Central memory CD8-positive, alpha-beta T cell (primary cell): Measurements from ENCODE around the gene SGK1.
A peak's percentile ranks its signal among the peaks of the same experiment; 100 is the strongest.
"Not testable (repeated sequence)": the region's sequence is repeated elsewhere in the genome, so short reads cannot be mapped to it uniquely, and the experiment has no call there.

Experiments used
- ATAC-seq: fragments of 150-1000 bp; cut with Tn5 transposase; replicated peaks from 2 replicates; pipeline ENCODE4 v1.10.0; 2022; ENCODE audit warnings: mild to moderate bottlenecking, moderate FRiP score, moderate number of reproducible peaks; ENCODE audit not compliant: poor library complexity, severe bottlenecking; ENCODE audit errors: extremely low read depth
- DNase-seq, 2 donors: peaks; one replicate each; pipeline ENCODE4 v3.0.0; 2021; ENCODE audit warnings: low spot score in 2 of 2
- H3K27ac Mint-ChIP-seq: one replicate; pipeline ENCODE4 v1.8.0; 2022; ENCODE audit warnings: low read depth, mild to moderate bottlenecking, moderate library complexity, mixed read lengths
- H3K27me3 Mint-ChIP-seq: one replicate; pipeline ENCODE4 v1.8.0; 2022; ENCODE audit warnings: mixed read lengths
- H3K36me3 Mint-ChIP-seq: one replicate; pipeline ENCODE4 v1.8.0; 2022; ENCODE audit warnings: mild to moderate bottlenecking, moderate library complexity, mixed read lengths; ENCODE audit not compliant: insufficient read depth
- H3K4me1 Mint-ChIP-seq: one replicate; pipeline ENCODE4 v1.8.0; 2022; ENCODE audit warnings: mixed read lengths
- H3K4me3 Mint-ChIP-seq: one replicate; pipeline ENCODE4 v1.8.0; 2022; ENCODE audit warnings: mild to moderate bottlenecking, moderate library complexity, mixed read lengths
- H3K9me3 Mint-ChIP-seq: one replicate; pipeline ENCODE4 v1.8.0; 2022; ENCODE audit warnings: mixed read lengths

The SGK1 gene

GRCh38 chr6:134255280-134255679 lies 62.6 kb downstream of the SGK1 start:
- not testable (repeated sequence) for H3K36me3 Mint-ChIP-seq, DNase-seq, H3K9me3 Mint-ChIP-seq, H3K27ac Mint-ChIP-seq, H3K4me3 Mint-ChIP-seq, H3K4me1 Mint-ChIP-seq, ATAC-seq, H3K27me3 Mint-ChIP-seq

- H3K4me1 Mint-ChIP-seq, result peaks cover 12% of the 10 kb centered on the region
- ATAC-seq (no peak), DNase-seq (no peak)
- no peaks in the 10 kb centered on the region for H3K36me3 Mint-ChIP-seq
- no peaks in the 10 kb centered on the region for H3K27me3 Mint-ChIP-seq
- H3K9me3 Mint-ChIP-seq, result no peaks in the 10 kb centered on the region
- no peak overlapping the region for H3K4me3 Mint-ChIP-seq
- no peak overlapping the region for H3K27ac Mint-ChIP-seq
Measured at GRCh38 chr6:134254118-134254517, 63.8 kb downstream of the SGK1 start.

- DNase-seq (no peak), ATAC-seq (no peak)
- no peak overlapping the region for H3K4me3 Mint-ChIP-seq
- H3K27me3 Mint-ChIP-seq, result no peaks in the 10 kb centered on the region
- peaks cover 16% of the 10 kb centered on the region for H3K4me1 Mint-ChIP-seq
- no peaks in the 10 kb centered on the region for H3K36me3 Mint-ChIP-seq
- H3K9me3 Mint-ChIP-seq, result no peaks in the 10 kb centered on the region
- no peak overlapping the region for H3K27ac Mint-ChIP-seq
Measured at GRCh38 chr6:134253681-134254080, 64.2 kb downstream of the SGK1 start.

- DNase-seq, result no peak
- no peak for ATAC-seq
- no peak overlapping the region for H3K27ac Mint-ChIP-seq
- peaks cover 7% of the 10 kb centered on the region for H3K36me3 Mint-ChIP-seq
- peaks cover 27% of the 10 kb centered on the region for H3K4me1 Mint-ChIP-seq
- H3K27me3 Mint-ChIP-seq, result no peaks in the 10 kb centered on the region
- H3K4me3 Mint-ChIP-seq, result no peak overlapping the region
- no peaks in the 10 kb centered on the region for H3K9me3 Mint-ChIP-seq
Measured at GRCh38 chr6:134251320-134251719, 66.6 kb downstream of the SGK1 start.

- Mint-ChIP-seq H3K4me1 (peaks cover 30% of the 10 kb centered on the region), H3K36me3 (peaks cover 7% of the 10 kb centered on the region), H3K9me3 (no peaks in the 10 kb centered on the region), H3K4me3 (no peak overlapping the region), H3K27me3 (no peaks in the 10 kb centered on the region), H3K27ac (no peak overlapping the region)
- no peak for DNase-seq
- no peak for ATAC-seq
Measured at GRCh38 chr6:134250776-134251175, 67.1 kb downstream of the SGK1 start.

DNA sequence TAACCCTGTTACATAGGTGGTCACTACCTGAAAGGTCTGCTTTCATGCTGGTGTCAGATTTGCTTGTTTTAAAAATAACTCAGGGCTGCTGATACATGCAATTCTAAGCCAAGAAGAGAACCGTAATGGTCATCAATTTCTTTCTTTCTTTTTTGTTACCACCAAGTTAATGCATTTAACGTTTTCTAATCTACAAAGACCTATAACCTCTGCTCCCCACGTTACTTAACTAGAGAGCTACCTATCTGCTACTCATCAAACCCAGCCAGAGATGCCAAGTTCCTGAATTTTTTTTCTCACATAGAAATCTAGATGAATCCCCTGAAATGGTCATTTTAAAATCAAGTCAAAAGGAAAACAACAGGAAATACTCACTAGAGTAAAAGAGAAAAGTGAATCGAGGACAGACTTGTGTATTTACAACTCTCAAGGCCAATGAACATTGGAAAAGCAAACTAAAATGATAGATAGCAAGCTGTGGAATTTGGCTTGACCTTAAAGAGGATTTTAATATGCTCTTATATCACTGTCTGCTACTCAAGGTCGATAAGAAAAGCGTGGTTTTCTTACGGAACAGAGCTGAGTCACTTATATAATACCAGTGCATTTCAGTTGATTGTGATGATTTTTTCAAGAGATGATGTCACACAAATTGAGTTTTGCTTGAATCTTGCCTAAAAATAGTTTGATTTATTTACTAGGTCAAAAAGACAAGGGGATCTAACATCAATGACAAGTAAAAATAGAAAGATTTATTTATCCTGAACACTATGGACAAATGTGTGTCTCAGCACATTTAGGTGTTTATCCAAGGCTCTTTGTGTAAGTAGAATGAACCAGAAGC lies 67.9 kb downstream of the SGK1 start:
- Mint-ChIP-seq H3K4me1 (peaks cover 38% of the 10 kb centered on the region), H3K27ac (peak overlapping the region; percentile 73)

DNA sequence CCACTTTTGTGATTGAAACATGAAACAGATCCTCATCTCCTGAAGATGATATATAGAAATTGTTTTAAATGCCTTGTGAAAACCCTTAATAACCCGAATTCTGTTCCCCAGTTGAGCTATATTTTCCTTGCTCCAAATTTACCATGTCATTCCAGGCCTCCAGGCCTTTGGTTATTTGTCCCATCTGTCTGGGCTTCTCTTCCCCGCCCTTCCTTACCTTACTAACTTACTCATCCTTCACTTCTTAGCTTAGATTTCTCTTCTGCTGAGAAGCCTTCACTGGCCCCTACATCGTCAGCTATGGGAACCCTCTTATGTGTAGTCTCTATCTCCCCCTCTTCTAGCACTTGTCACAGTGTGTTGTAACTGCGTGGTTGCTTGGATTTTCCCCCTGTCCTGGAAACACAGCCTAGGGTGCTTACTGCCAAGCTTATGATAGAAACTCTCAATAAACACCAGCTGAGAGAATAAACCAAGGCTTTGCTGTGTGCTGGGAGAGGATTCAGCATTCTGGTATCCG lies 68.6 kb downstream of the SGK1 start:
- peaks cover 7% of the 10 kb centered on the region for H3K36me3 Mint-ChIP-seq
- H3K27ac Mint-ChIP-seq, result peak overlapping the region; percentile 73
- ATAC-seq, result no peak
- H3K4me3 Mint-ChIP-seq, result peak overlapping the region; percentile 52
- no peaks in the 10 kb centered on the region for H3K27me3 Mint-ChIP-seq
- no peaks in the 10 kb centered on the region for H3K9me3 Mint-ChIP-seq
- peaks cover 40% of the 10 kb centered on the region for H3K4me1 Mint-ChIP-seq
- no peak for DNase-seq

More for the DNA sequence above, 67.9 kb downstream of the SGK1 start:
- ATAC-seq, result no peak
- no peak for DNase-seq
- H3K9me3 Mint-ChIP-seq, result no peaks in the 10 kb centered on the region
- H3K36me3 Mint-ChIP-seq, result peaks cover 7% of the 10 kb centered on the region
- H3K27me3 Mint-ChIP-seq, result no peaks in the 10 kb centered on the region
- H3K4me3 Mint-ChIP-seq, result peak overlapping the region; percentile 52

- peak overlapping the region; percentile 56 for H3K4me3 Mint-ChIP-seq
- H3K9me3 Mint-ChIP-seq, result no peaks in the 10 kb centered on the region
Measured at GRCh38 chr6:134247844-134248580, 69.9 kb downstream of the SGK1 start.

DNA sequence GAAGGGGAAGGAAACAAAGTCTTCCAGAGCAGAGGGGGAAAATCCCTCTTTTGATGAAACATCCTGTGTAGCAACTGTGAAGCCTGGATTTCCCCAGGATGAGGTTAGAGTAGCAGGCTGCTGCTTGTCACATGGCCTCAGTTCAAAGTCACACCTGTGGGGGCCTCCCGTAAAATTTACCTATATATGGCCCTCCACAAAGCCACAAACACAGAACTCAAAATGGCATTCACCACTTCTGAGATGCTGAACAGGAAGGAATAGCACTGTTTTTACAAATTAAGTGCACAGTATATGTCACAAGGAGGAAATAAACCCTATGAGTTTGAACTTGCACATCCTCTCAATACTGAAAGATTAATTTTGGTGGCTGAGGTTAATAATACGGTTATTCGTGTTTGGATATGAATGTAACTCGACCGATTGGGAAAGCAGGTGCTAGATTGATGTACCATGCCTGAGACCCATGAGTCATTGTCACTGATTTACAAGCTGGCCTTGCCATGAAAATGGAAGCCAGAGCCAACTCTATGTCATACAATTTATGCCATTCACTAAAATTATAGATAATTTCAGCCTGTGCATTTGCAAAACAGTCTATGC lies 70.6 kb downstream of the SGK1 start:
- H3K4me1 Mint-ChIP-seq, result peaks cover 40% of the 10 kb centered on the region
- H3K4me3 Mint-ChIP-seq, result peak overlapping the region; percentile 56
- peak; percentile 93 for ATAC-seq
- peaks cover 7% of the 10 kb centered on the region for H3K36me3 Mint-ChIP-seq
- H3K9me3 Mint-ChIP-seq, result no peaks in the 10 kb centered on the region
- peak overlapping the region; percentile 76 for H3K27ac Mint-ChIP-seq
- H3K27me3 Mint-ChIP-seq, result no peaks in the 10 kb centered on the region
- peak; percentile 31 to 73 for DNase-seq

More at GRCh38 chr6:134247844-134248580, 69.9 kb downstream of the SGK1 start:
- Mint-ChIP-seq H3K4me1 (peaks cover 40% of the 10 kb centered on the region), H3K27ac (peak overlapping the region; percentile 76), H3K27me3 (no peaks in the 10 kb centered on the region), H3K36me3 (peaks cover 7% of the 10 kb centered on the region)
- ATAC-seq (no peak), DNase-seq (no peak)

- H3K9me3 Mint-ChIP-seq, result peaks cover 5% of the 10 kb centered on the region
- H3K36me3 Mint-ChIP-seq, result peaks cover 7% of the 10 kb centered on the region
- H3K27me3 Mint-ChIP-seq, result no peaks in the 10 kb centered on the region
- peaks cover 43% of the 10 kb centered on the region for H3K4me1 Mint-ChIP-seq
- no peak for ATAC-seq
- no peak for DNase-seq
- peak overlapping the region; percentile 76 for H3K27ac Mint-ChIP-seq
- H3K4me3 Mint-ChIP-seq, result peak overlapping the region; percentile 4
Measured at GRCh38 chr6:134245706-134246105, 72.2 kb downstream of the SGK1 start.

DNA sequence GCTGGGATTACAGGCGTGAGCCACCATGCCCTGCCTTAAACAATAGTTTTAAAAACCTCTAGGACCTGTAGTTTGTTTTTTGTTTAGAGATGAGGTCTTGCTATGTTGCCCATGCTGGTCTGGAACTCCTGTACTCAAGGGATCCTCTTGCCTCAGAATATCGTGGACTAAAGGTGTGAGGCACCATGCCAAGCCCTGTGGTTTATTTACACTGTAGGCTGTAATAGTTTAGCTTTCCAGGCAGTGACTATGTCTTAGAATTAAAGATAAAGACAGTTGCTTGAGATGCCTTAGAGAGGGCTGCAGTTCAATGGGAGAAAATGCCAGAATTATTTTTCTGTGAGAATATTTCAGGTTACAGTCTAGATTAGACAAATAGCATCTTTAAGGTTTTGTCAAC lies 72.9 kb downstream of the SGK1 start:
- ATAC-seq, result no peak
- Mint-ChIP-seq H3K36me3 (peaks cover 7% of the 10 kb centered on the region), H3K27ac (peak overlapping the region; percentile 53), H3K9me3 (peaks cover 5% of the 10 kb centered on the region), H3K4me3 (no peak overlapping the region), H3K27me3 (no peaks in the 10 kb centered on the region), H3K4me1 (peaks cover 45% of the 10 kb centered on the region)
- no peak for DNase-seq

- H3K4me1 Mint-ChIP-seq, result peaks cover 30% of the 10 kb centered on the region
- peaks cover 5% of the 10 kb centered on the region for H3K9me3 Mint-ChIP-seq
- H3K4me3 Mint-ChIP-seq, result peak overlapping the region; percentile 4
- H3K36me3 Mint-ChIP-seq, result no peaks in the 10 kb centered on the region
- ATAC-seq (peak; percentile 90), DNase-seq (peak; percentile 56 to 68)
- H3K27ac Mint-ChIP-seq, result no peak overlapping the region
- H3K27me3 Mint-ChIP-seq, result no peaks in the 10 kb centered on the region
Measured at GRCh38 chr6:134240665-134241431, 77.1 kb downstream of the SGK1 start.
